ENCODE measurements around the gene BPGM. TPM values are rescaled to one million over a fixed set of nuclear protein-coding genes. Genes with fewer than 3 reads are reported as not detected.
"Not testable (repeated sequence)": the region's sequence is repeated elsewhere in the genome, so short reads cannot be mapped to it uniquely, and the experiment has no call there.

BPGM gene
- total RNA-seq, 1 donor from 2014 or later: 13.3 TPM

DNA sequence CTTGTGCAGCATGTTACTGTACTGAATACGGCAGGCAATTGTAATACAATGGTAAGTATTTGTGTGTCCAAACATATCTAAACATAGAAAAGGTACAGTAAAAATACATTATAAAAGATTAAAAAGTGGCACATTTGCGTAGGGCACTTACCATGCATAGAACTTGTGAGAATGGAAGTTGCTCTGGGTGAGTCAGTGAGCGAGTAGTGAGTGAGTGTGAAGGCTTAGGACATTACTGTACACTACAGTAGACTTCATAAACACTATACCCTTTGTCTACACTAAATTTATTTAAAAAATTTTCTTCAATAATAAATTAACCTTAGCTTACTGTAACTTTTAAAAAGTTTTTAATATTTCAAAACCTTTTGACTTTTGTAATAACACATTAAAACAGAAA, 37.5 kb downstream of the BPGM start:
- Mint-ChIP-seq H3K4me1 (no peaks in the 10 kb centered on the region), H3K4me3 (no peak overlapping the region), H3K9me3 (no peaks in the 10 kb centered on the region), H3K36me3 (peaks cover 8% of the 10 kb centered on the region), H3K27ac (no peak overlapping the region), H3K27me3 (ENCODE audit: low read depth) (no peaks in the 10 kb centered on the region)
- TF ChIP-seq, protein P1, sequence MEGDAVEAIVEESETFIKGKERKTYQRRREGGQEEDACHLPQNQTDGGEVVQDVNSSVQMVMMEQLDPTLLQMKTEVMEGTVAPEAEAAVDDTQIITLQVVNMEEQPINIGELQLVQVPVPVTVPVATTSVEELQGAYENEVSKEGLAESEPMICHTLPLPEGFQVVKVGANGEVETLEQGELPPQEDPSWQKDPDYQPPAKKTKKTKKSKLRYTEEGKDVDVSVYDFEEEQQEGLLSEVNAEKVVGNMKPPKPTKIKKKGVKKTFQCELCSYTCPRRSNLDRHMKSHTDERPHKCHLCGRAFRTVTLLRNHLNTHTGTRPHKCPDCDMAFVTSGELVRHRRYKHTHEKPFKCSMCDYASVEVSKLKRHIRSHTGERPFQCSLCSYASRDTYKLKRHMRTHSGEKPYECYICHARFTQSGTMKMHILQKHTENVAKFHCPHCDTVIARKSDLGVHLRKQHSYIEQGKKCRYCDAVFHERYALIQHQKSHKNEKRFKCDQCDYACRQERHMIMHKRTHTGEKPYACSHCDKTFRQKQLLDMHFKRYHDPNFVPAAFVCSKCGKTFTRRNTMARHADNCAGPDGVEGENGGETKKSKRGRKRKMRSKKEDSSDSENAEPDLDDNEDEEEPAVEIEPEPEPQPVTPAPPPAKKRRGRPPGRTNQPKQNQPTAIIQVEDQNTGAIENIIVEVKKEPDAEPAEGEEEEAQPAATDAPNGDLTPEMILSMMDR (IDR thresholded peaks at IDR 0.05; ENCODE audit: unreplicated experiment): no peak
- no peak for DNase-seq (ENCODE audit: low spot score in 2 of 2, unreplicated experiment in 2 of 2)

DNA sequence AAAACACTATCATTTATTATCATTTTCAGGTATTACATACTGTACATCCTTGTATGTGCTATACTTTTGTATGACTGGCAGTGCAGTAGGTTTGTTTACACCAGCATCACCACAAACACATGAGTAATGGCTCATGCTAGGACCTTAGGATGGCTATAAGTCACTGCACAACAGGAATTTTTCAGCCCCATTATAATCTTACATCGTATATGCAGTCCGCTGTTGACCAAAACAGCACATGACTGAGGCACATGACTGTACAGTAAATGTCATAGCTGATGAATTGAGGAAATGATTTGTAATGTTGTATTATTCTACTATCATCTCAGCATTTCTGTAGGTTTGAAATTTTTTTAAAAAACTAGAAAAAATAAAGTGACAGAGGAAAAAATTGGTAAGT, 38.6 kb downstream of the BPGM start:
- no peaks in the 10 kb centered on the region for H3K9me3 Mint-ChIP-seq

DNA sequence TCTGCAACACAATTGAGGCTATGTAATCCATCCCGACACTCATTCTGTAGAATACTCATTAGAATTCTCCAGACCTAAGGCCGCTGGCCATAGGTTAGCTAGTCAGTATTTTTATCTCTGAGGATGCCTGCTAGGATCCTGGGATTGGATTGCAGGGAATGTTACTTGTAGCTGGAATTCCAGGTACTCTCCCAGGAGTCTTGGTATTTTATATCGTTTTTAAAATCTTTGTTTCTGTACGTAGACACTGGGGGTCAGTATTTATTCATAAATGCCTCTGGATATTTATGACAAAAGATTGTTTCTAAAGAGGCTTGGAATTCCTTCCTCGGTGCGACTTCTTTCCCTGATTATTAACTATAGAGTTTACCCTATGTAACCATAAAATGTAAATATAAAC, 40.1 kb downstream of the BPGM start:
- H3K4me3 Mint-ChIP-seq: no peak overlapping the region
- TF ChIP-seq, protein P1 (IDR thresholded peaks at IDR 0.05; ENCODE audit: unreplicated experiment): no peak
- no peaks in the 10 kb centered on the region for H3K36me3 Mint-ChIP-seq
- no peaks in the 10 kb centered on the region for H3K9me3 Mint-ChIP-seq
- H3K4me1 Mint-ChIP-seq: peaks cover 21% of the 10 kb centered on the region
- no peak for DNase-seq (ENCODE audit: low spot score in 2 of 2, unreplicated experiment in 2 of 2)
- no peaks in the 10 kb centered on the region for H3K27me3 Mint-ChIP-seq (ENCODE audit: low read depth)
- H3K27ac Mint-ChIP-seq: no peak overlapping the region

More for the DNA sequence above, 38.6 kb downstream of the BPGM start:
- DNase-seq (ENCODE audit: low spot score in 2 of 2, unreplicated experiment in 2 of 2): no peak
- peaks cover 7% of the 10 kb centered on the region for H3K4me1 Mint-ChIP-seq
- H3K4me3 Mint-ChIP-seq: no peak overlapping the region
- TF ChIP-seq, protein P1 (IDR thresholded peaks at IDR 0.05; ENCODE audit: unreplicated experiment): no peak
- H3K36me3 Mint-ChIP-seq: peaks cover 5% of the 10 kb centered on the region
- no peaks in the 10 kb centered on the region for H3K27me3 Mint-ChIP-seq (ENCODE audit: low read depth)
- H3K27ac Mint-ChIP-seq: no peak overlapping the region

DNA sequence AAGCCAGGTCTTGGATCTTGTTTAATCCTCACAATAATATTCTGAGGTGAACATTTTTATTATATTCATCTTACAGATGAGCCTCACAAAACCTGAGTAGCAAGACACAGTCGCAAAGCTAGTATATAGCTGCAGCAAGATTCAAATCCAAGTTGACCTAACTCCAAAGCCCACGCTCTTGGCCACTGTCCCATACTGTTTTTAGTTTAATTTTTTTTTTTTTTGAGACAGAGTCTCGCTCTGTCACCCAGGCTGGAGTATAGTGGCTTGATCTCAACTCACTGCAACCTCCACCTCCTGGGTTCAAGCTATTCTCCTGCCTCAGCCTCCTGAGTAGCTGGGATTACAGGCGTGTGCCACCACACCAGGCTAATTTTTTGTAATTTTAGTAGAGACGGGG, 42.9 kb downstream of the BPGM start:
- peaks cover 45% of the 10 kb centered on the region for H3K4me1 Mint-ChIP-seq
- not testable (repeated sequence) for H3K4me3 Mint-ChIP-seq; H3K9me3 Mint-ChIP-seq; H3K36me3 Mint-ChIP-seq; DNase-seq (ENCODE audit: low spot score in 2 of 2, unreplicated experiment in 2 of 2); H3K27me3 Mint-ChIP-seq (ENCODE audit: low read depth)
- H3K27ac Mint-ChIP-seq: peak overlapping the region; percentile 91

DNA sequence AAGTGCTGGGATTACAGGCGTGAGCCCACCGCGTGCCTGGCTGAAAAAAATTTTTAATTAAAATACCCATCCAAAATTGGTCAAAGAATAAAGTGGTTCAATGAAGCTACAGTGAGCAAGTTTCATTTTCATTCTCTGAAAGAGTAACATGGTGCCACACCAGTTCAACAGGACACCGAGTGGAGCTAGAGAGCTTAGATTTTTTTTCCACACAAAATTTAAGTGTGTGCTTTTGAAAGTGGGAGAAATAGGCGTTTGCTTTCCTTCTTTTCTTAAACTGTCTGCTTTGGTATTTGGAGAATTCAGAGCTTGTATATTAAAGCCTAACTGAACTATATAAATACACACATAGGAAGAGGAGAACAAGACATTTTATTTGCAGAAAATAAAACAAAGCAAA, 43.4 kb downstream of the BPGM start:
- Mint-ChIP-seq H3K27me3 (ENCODE audit: low read depth) (no peaks in the 10 kb centered on the region), H3K4me1 (peaks cover 47% of the 10 kb centered on the region), H3K27ac (peak overlapping the region; percentile 91), H3K9me3 (no peaks in the 10 kb centered on the region), H3K36me3 (no peaks in the 10 kb centered on the region), H3K4me3 (no peak overlapping the region)
- DNase-seq (ENCODE audit: low spot score in 2 of 2, unreplicated experiment in 2 of 2): no peak
- TF ChIP-seq, protein P1 (IDR thresholded peaks at IDR 0.05; ENCODE audit: unreplicated experiment): peak; percentile 35

DNA sequence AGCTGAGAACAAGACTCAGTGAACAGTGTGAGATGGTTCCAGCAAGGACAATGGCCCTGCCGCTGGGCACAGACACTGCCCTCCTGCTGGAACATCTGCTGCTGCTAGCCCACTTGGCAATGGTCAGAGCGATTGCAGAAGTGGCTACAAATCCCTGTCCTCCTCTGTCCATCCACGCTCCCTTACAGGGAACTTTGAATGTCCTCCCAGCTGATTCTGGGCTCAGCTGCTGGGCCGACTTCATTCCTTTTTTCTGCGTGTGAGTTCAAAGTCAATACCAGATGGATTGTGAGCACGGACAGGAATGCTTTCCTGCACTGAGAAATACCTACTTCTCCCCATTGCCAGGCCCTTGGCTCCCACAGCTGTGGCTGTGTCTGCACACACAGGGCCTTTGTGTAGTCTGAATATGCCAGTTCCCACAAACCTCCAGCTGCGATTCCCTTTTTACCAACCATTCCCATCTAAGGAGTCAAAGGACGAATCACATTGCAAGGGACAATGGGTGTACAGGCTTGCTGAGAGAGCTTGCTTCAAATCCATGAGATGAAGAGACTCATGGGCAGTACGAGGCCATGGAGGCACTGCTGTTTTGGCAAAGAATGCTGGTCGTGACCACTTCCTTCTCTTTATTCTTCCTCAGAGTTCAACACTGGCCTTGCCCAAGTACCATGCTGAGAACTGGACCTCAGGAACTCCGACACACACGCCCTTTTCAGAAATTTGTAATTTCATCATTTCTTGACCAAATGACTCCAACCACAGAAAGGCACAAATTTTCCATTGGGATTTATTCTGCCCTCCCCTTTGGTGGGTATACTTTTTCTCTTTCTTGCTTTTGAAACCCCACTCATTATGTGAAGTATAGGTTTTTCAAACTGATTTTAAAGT, 44.2 kb downstream of the BPGM start:
- no peaks in the 10 kb centered on the region for H3K36me3 Mint-ChIP-seq
- peaks cover 53% of the 10 kb centered on the region for H3K4me1 Mint-ChIP-seq
- H3K27ac Mint-ChIP-seq: peak overlapping the region; percentile 87
- no peak for DNase-seq (ENCODE audit: low spot score in 2 of 2, unreplicated experiment in 2 of 2)
- H3K4me3 Mint-ChIP-seq: no peak overlapping the region
- no peaks in the 10 kb centered on the region for H3K27me3 Mint-ChIP-seq (ENCODE audit: low read depth)
- TF ChIP-seq, protein P1 (IDR thresholded peaks at IDR 0.05; ENCODE audit: unreplicated experiment): no peak
- H3K9me3 Mint-ChIP-seq: no peaks in the 10 kb centered on the region
